HG03064 (cell line): ENCODE results near the gene MRPL37.
"Not testable (repeated sequence)": the region's sequence is repeated elsewhere in the genome, so short reads cannot be mapped to it uniquely, and the experiment has no call there.

Source experiments
- ATAC-seq: cut with Tn5 transposase; IDR thresholded peaks from one replicate; pipeline ENCODE4 v1.9.1; 2021; ENCODE audit warnings: low read depth; ENCODE audit not compliant: unreplicated experiment

The MRPL37 gene

GRCh38 chr1:54218883-54219687 is 19.1 kb downstream of the MRPL37 start:
- ATAC-seq, result no peak

- no peak for ATAC-seq
These were observed 19.7 kb downstream of the MRPL37 start for GRCh38 chr1:54219688-54220003.

- ATAC-seq, result no peak
These were observed 20.2 kb downstream of the MRPL37 start for GRCh38 chr1:54220004-54220811.

- ATAC-seq, result no peak
These were observed 21.3 kb downstream of the MRPL37 start for GRCh38 chr1:54221113-54221834.

- no peak for ATAC-seq
These were observed 22.0 kb downstream of the MRPL37 start for GRCh38 chr1:54221867-54222484.

- no peak for ATAC-seq
These were observed 22.7 kb downstream of the MRPL37 start for GRCh38 chr1:54222711-54223110.

GRCh38 chr1:54223441-54224202 is 23.7 kb downstream of the MRPL37 start:
- no peak for ATAC-seq

GRCh38 chr1:54224233-54224632 is 24.3 kb downstream of the MRPL37 start:
- no peak for ATAC-seq

- ATAC-seq, result no peak
These were observed 25.4 kb downstream of the MRPL37 start for GRCh38 chr1:54225378-54225777.

- ATAC-seq, result no peak
These were observed 26.1 kb downstream of the MRPL37 start for GRCh38 chr1:54225986-54226559.

GRCh38 chr1:54227091-54227602 is 27.2 kb downstream of the MRPL37 start:
- no peak for ATAC-seq

- ATAC-seq, result no peak
These were observed 27.9 kb downstream of the MRPL37 start for GRCh38 chr1:54227891-54228310.

- no peak for ATAC-seq
These were observed 28.7 kb downstream of the MRPL37 start for GRCh38 chr1:54228638-54229079.

- no peak for ATAC-seq
These were observed 29.4 kb downstream of the MRPL37 start for GRCh38 chr1:54229281-54229891.

GRCh38 chr1:54230507-54231339 is 30.8 kb downstream of the MRPL37 start:
- ATAC-seq, result no peak

- not testable (repeated sequence) for ATAC-seq
These were observed 33.2 kb downstream of the MRPL37 start for GRCh38 chr1:54233196-54233595.

GRCh38 chr1:54234284-54234683 is 34.3 kb downstream of the MRPL37 start:
- no peak for ATAC-seq

- ATAC-seq, result no peak
These were observed 37.6 kb downstream of the MRPL37 start for GRCh38 chr1:54237586-54237985.
